WI38 (cell line): Measurements from ENCODE around the gene C3orf33.

Source experiments
- H3K4me3 ChIP-seq: 2 replicates; pipeline ENCODE4 v1.5.1; 2011; ENCODE audit warnings: low read depth, mild to moderate bottlenecking, control low read depth, low read length
- CTCF ChIP-seq: IDR thresholded peaks from 2 replicates; pipeline ENCODE4 v1.5.1; 2012; ENCODE audit warnings: low read depth, mild to moderate bottlenecking, control low read depth, low read length

C3orf33 gene

GRCh38 chr3:155753038-155753639, 52.9 kb downstream of the C3orf33 start:
- H3K4me3 ChIP-seq = no peak overlapping the region
- no peak for TF ChIP-seq CTCF

- no peak overlapping the region for H3K4me3 ChIP-seq
- TF ChIP-seq CTCF = no peak
Measured at GRCh38 chr3:155748611-155749365, 57.3 kb downstream of the C3orf33 start.

- H3K4me3 ChIP-seq = no peak overlapping the region
- no peak for TF ChIP-seq CTCF
Measured at GRCh38 chr3:155747946-155748290, 58.2 kb downstream of the C3orf33 start.

- no peak overlapping the region for H3K4me3 ChIP-seq
- TF ChIP-seq CTCF = no peak
Measured at GRCh38 chr3:155747286-155747945, 58.7 kb downstream of the C3orf33 start.

- TF ChIP-seq CTCF = no peak
- no peak overlapping the region for H3K4me3 ChIP-seq
Measured at GRCh38 chr3:155746703-155747102, 59.4 kb downstream of the C3orf33 start.

GRCh38 chr3:155745795-155746550, 60.1 kb downstream of the C3orf33 start:
- H3K4me3 ChIP-seq = no peak overlapping the region
- TF ChIP-seq CTCF = no peak
